GM18873 (cell line): Measurements from ENCODE around the gene RIPOR3.
"Not testable (repeated sequence)": the region's sequence is repeated elsewhere in the genome, so short reads cannot be mapped to it uniquely, and the experiment has no call there.

Source experiments
- ATAC-seq: cut with Tn5 transposase; IDR thresholded peaks from one replicate; pipeline ENCODE4 v1.9.1; 2021; ENCODE audit warnings: mild to moderate bottlenecking, moderate library complexity, moderate number of reproducible peaks; ENCODE audit not compliant: unreplicated experiment, low FRiP score

The RIPOR3 gene

DNA sequence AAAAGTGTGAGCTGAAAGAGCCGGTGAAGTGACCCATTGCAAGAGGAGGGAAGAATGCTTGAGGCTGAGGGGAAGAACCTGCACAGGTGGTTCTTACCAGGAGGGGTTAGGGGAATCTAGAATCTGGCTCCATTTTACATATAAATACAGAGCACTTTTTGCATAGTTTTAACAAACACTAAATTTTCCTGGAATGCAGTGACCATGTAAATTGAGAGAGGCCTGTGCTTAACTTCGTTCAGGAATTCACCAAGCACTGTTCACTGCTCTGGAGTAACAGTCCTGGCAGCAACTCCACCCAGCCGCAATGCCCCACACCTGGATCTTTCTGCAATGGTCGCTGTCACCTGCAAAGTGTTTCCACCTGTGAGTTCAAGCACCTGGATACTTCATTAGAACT, 13.2 kb upstream of the RIPOR3 start:
- ATAC-seq, result no peak

DNA sequence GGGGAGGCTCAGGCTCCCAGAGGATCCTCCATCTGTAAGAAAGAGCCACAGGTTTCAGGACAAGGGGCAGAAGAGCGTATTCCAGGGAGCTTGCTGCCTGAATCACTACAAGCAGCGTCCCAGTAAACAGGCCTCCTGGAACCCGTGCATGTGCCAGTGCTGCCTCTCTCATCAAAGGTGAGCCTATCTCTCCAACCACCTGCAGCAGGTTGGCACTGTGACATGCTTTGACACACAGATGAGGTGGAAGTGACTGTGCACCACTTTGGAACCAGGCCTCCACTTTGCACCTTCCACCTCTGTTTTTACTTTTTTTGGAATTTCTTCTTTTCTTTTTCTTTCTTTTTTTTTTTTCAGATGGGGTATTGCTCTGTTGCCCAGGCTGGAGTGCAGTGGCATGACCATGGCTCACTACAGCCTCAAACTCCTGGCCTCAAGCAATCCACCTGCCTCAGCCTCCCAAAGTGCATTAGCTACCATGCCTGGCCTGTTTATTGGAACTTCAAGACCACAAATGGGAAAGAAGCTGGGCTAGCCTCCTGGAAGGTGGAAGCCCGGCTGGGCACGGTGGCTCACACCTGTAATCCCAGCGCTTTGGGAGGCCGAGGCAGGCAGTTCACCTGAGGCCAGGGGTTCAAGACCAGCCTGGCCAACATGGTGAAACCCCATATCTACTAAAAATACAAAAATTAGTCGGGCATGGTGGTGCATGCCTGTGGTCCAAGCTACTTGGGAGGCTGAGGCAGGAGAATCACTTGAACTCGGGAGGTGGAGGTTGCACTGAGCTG, 12.5 kb upstream of the RIPOR3 start:
- ATAC-seq, result not testable (repeated sequence)

DNA sequence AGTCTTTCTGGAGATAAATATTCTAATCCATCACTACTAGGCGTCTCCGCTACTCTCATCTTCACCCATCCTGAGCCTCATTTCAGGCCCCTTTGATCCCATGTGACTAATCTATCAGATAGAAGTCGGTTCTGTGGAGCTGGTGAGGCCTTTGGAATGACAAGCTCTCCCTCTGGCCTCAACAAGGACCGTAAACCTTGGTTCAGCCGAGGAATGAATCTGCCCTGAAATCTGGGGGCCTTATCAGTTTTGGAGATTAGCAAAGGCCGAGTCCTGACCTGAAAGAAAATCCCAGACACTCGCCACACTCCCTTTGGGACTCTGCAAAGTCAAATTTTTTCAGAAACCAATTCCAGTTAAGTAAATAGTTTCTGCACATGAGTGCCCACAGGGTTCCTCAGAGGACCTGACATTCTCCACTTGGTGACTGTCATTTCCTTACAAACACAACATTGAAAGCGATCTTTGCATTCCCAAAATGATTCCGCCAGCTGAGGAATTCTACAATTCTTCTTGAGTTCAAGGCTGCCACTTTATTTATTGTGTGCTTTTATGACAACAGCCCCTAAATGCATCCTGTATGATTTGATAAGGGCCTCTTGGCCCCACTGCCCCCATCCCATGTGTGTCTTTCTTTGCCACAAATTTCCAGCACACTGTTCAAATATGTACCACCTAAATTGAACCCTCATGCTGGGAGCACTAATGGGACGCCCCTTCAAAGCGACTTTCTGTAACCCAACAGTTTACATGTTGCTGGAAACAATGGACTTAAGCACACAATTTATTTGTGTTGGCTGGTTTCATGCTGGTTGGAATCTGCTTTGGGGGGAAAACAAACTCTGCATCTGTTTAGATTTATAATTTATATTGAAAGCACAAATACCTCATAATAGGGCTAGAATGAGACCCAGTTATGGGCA, 10.0 kb upstream of the RIPOR3 start:
- ATAC-seq, result no peak

DNA sequence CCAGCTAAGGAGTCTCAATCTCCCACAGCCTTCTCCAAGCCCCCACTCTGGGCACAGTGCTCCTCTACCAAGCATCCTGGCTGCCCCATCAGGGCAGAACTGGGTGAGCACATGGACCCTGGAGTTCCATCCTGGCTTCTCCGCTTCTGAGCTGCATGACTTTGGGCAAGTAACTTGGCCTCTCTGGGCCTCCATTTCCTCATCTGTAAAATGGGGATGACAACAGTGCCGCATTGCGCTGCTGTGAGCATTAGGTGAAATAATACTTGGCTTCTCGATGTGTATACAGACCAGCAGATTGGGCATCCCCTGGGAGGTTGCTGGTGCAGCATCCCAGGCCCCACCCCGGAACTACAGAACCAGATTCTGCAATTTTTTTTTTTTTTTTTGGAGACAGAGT, 8.3 kb upstream of the RIPOR3 start:
- ATAC-seq, result no peak

DNA sequence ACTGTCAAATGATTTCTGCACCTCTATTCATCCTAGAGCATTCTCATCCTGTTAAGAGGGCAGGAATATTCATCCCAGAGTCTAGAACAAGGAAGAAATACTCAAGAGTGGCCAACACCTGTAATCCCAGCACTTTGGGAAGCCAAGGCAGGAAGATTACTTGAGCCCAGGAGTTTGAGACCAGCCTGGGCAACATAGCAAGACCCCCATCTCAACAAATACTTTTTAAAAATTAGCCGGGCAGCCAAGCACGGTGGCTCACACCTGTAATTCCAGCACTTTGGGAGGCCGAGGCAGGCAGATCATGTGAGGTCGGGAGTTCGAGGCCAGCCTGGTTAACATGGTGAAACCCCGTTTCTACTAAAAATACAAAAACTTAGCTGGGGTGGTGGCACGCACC, 6.9 kb upstream of the RIPOR3 start:
- not testable (repeated sequence) for ATAC-seq

DNA sequence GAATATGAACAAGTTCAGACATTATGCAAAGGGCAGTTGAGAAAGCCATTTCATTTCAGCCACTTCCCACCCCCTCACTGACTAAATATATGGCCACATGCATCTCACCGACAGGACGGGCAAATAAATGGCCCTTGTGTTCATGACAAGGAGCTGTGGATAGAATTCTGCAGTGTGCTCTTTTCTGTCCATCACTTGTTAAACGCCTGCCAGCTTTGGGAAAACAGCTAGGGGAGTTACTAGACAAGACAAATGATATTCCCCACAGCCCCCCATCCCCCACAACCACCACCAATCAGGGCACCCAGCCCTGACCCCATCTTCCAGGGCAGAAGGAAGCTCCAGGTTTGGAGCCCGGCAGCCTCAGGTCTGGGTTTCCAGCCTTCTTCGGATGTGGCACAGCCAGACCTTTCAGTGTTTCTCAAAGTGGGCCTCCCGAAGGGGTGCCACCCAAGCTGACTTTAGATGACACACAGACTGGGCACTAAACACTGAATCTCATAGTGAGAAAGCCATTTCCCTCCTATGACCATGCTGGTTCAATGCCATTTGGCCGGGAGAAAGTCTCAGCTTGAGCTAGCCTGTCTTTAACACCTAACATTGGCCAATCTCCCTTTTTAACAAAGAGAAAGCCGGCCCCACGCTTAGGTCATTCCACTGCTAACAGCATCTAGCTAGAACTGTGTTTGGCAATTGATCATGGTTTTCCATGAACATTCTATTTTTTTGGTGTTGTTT, 4.0 kb upstream of the RIPOR3 start:
- no peak for ATAC-seq

DNA sequence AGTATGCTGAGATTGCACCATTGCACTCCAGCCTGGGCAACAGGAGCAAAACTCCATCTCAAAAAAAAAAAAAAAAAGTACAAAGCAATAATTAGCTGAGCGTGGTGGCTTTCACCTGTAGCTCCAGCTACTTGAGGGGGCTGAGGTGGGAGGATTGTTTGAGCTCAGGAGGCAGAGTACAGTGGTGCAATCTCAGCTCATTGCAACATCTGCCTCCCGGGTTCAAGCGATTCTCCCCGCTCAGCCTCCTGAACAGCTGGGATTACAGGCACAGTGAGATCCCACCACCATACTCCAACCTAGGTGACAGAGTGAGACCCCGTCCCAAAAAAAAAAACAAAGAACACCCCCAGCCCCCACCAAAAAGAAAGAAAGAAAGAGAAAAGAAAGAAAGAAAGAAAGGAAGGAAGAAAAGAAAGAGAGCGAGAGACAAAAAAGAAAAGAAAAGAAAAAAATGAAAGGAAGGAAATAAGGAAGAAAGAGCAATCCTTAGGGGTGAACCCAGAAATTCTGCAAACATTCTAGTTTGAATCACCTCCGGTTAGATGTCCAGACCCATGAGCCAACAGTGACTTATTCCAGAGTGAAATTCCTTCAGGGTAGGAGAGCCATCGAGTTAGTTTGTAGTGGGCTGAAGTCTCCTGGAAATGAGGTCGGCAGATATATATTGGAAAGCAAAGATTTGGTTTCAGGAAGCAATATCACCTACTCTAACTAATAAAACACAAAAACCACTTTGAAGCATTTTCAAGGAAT, 3.2 kb upstream of the RIPOR3 start:
- ATAC-seq, result no peak

DNA sequence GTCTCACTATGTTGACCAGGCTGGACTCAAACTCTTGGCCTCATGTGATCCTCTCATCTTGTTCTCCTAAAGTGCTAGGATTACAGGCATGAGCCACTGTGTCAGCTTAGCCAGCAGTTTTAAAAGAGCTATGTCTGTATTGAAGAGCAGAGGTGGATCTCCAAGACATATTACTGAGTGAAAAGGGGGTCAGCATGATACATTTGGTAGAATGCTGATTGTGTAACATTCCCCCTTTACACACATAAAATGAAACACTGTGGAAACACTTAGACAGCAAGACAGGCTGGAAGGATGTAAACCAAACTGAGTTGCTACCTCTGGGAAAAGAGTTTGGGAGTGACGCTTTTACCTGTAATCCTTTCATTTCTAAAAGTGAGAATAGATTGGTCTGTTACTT, 1.7 kb upstream of the RIPOR3 start:
- ATAC-seq, result no peak

DNA sequence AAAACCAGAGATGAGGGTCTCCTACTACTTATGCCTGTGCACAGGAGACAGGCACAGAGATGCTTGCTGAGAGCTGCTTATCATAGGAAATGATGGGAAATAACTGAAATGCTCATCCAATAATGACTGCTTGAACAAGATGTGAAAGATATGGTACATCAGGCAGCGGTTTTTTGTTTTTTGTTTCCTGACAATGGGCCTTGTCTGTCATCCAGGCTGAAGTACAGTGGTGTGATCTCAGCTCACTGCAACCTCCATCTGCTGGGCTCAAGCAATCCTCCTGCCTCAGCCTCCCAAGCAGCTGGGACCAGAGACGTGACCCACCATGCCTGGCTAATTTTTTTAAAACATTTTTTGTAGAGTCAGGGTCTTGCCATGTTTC, 1.2 kb upstream of the RIPOR3 start:
- no peak for ATAC-seq

DNA sequence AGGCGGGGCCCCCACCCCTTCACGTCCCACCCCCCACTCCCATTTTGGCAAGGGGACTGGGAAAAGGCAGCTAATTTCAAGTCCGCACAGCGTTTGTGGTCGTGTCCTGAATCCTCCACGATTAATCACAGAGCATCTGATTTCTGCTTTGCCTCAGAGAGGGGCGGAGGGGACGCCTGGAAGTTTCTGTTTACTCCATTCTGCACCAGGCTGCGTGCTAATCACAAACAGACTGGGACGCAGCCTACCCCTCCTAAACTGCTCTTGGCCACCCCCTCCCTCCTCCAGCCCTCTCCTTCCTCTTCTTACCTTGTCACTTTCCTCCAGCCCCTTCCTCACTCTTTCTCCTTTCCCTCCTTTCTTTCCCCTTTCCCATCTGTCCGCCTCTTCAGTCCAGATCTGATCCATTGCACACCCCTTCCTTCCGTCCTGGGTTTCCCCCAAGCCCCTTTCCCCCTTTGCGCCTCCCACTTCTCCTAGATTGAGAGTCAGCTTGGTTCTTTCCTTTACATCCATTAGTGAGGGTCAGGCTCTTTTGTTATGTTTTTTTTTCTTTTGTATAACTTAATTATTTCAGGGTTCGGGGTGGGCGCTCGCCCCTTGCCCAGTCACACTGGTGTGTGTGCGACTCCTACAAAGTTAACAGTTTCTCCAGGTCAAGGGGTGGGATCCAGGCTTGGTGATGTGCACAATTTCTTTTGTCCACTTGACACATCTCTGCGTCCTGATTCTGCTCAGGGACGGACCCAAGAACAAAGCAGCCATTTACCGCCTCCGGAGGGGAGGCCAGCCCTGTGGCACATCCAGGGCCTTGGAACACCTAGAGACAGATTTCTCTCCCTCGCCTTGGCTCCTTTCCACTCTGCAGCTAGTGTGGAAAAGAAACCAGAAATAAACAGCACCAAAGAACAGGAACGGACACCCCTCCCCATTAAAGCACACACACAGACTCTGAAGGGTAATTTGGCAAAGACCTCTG, 520 bp upstream of the RIPOR3 start:
- ATAC-seq, result no peak

DNA sequence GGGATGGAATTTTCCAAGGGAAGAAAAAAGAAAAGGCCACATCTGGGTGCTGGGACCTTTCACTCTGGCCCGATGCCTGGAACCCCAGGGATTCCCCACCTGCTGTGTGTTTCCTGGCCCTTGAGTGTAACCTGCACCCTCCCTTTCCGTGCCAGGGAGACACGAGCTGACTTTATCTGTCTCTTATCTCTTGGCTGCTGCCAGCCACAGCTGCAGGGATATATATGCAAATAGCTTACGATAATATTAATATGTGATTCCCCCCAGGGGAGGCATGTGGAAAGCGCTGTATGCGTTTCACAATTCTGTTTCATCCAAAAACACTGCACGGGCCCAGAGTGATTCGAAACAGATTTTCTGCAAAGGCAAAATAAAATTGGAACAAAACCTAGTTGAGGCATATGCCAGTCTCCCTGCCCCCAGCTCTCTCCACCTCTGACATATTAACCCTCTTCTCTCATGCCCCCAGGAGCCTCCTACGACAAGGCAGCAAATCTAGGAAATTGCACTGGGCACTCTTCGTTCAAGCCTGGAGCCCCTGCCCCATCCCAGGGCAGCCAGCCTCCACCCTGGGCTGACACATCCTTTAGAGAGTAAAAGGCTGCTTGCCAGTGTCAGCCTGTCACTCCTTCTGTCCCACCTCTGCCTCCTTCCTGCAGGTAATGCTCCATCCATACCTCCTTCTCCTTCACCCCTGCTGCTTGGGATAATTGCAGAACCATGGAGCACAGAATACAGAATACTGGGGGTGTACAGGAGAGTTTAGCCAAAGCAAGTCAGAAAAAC, 1.3 kb downstream of the RIPOR3 start:
- no peak for ATAC-seq

DNA sequence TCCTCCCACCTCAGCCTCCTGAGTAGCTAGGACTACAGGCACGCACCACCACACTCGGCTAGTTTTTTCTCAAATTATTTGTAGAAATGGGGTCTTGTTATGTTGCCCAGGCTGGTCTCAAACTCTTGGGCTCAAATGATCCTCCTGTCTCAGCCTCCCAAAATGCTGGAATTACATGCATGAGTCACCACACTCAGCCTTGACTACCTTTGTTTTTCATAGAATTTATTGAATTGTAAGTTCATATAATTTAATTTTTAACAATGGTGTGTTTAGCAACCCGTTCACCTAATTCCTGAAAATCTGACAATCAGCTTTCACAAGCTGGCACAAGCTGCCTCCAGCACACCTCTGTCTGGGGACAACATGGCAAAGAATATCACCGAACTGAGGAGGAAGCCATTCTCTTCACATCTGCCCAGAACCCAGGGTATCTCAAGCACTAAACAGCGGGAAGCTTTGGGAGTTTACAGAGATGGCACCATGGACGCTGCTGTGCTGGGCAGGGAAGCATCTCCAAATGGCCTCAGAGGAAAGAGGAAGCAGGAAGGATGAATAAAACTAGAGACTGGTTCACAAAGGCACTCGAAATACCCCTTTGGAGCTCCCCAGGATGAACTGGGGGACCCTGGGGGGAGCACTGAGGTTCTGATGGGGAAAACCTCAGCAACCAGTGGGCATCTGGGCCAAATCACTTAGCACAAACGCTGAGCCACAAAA, 2.9 kb downstream of the RIPOR3 start:
- no peak for ATAC-seq

DNA sequence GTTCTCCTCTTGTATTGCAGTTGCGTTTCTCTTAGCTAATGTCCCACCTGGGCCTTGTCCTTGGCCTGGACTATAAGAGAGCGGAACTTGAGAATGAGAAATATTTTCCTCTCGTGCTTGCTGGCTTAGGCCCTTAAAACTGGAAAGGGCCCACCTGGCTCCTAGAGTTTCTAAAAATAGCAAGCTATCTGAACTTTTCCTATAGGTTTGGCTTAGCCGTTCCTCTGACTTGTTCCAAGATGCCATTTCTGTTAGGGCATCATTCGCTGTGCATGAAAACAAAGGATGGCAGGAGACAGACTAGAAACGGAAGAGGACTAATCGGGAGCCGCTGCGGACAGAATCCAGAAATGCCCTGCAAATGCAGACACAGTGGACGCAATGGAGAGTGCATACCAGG, 4.5 kb downstream of the RIPOR3 start:
- no peak for ATAC-seq

DNA sequence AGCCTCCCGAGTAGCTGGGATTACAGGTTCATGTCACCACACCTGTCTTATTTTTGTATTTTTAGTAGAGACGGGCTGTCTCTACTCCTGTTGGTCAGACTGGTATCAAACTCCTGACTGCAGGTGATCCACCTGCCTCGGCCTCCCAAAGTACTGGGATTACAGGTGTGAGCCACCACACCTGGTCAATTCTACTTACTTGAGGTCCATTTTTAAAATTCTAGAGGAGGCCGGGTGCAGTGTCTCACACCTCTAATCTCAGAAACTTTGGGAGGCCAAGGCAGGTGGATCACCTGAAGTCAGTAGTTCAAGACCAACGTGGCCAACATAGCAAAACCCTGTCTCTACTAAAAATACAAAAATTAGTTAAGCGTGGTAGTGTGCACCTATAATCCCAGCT, 7.8 kb downstream of the RIPOR3 start:
- ATAC-seq, result no peak

DNA sequence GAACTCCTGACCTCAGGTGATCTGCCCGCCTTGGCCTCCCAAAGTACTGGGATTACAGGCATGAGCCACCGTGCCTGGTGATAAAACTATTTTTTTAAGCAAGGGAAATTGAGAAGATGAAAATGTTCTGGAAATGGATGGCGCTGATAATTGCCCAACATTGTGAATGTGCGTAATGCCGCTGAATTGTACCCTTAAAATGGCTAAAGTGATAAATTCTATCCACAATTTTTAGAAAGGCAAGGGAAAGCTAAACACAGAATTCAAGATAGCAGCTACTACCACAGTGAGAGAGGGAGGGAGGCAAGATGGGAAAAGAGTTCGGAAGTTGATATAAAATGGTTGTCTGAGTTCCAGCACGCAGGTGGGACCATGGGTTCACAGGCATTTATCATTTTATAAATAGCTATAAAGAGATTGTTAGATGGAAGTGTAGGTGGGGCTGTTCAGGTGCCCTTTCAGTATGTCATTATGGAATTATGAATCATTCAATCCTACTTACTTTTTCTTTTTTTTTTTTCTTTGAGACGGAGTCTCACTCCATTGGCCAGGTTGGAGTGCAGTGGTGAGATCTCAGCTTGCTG, 8.3 kb downstream of the RIPOR3 start:
- ATAC-seq, result no peak

DNA sequence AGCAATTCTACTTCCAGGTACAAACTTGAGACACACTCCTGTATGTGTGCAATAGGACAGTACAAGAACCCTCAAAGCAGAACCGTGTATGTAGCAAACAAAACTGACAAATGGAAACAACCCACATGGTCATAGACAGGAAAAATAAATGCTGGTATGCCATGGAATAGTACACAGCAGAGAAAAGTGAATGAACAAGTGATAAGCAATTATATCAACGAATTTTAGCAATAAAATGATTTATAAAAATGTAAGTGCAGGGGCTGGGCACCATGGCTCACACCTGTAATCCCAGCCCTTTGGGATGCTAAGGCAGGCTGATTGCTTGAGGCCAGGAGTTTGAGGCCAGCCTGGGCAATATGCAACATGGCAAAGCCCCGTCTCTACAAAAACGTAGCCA, 9.3 kb downstream of the RIPOR3 start:
- ATAC-seq, result no peak

DNA sequence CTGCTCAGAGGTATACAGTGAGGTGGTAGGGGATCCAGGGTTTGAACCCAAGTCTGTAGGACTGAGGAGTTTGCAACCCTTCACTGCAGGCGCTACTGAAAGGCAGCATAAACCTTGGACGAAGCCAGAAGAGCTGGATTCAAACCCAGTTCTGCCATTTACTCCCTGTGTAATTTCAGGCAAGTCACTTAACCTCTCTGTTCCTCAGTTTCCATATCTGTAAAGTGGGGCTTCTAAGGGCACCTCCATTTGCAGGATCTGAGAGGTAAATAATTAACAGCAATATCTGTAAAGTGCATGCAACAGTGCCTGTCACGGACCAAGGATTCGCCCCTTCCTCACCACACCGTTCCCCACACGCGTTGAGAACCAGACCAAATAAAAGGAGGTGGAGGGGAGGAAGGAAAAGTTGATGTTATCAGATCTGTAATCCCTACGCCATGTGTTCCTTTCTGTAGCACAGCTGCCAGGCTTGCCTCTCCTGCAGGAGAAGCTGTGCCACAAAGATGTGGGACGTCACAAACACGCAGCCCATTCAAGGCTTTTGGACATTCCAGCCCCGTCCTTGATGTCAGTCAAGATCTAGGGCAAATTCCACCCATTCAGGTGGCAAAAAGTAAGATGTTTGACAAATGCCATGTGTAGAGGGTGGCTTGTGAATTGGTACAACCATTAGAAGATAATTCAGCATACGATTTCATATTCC, 9.8 kb downstream of the RIPOR3 start:
- no peak for ATAC-seq
